ENCODE results near the gene SLC25A47. TPM values are rescaled to one million over a fixed set of nuclear protein-coding genes. Genes with fewer than 3 reads are reported as not detected.
A peak's percentile ranks its signal among the peaks of the same experiment; 100 is the strongest.

The SLC25A47 gene
- not detected for total RNA-seq
- polyA plus RNA-seq, result not detected

GRCh38 chr14:100323121-100323941 lies at the start of gene SLC25A47:
Gene SLC25A47 (plus strand): TSS chr14:100323339. CDS start chr14:100323415, 76 bp downstream.
- Histone ChIP-seq H3K27me3 (ENCODE audit: insufficient read depth, low read length) (no peaks in the 10 kb centered on the region), H3K9me3 (ENCODE audit: control insufficient read depth in 1 of 2, low read length in 2 of 2) (no peaks in the 10 kb centered on the region), H3K4me1 (ENCODE audit: insufficient read depth, low read length) (peaks cover 3% of the 10 kb centered on the region), H3K27ac (ENCODE audit: low read depth, low read length) (no peak within 1 kb of the TSS), H3K36me3 (ENCODE audit: insufficient read depth, low read length) (no peaks in the 10 kb centered on the region), H3K4me3 (ENCODE audit: low read length in 2 of 2) (no peak within 1 kb of the TSS)
- Mint-ChIP-seq H3K36me3 (no peaks in the 10 kb centered on the region), H3K4me1 (peaks cover 0 to 5% (median 0%) of the 10 kb centered on the region in 4 donors), H3K27me3 (no peaks in the 10 kb centered on the region), H3K27ac (peak within 1 kb of the TSS in 1 of 7 donors; percentile 37), H3K9me3 (no peaks in the 10 kb centered on the region), H3K4me3 (no peak within 1 kb of the TSS)
- ChIA-PET POLR2A (ENCODE audit: partially characterized antibody) (no interaction called here), CTCF (ENCODE audit: partially characterized antibody) (no interaction called here)
- DNase-seq, result no peak
- intact Hi-C loops (cut with micrococcal nuclease), result no loop called here

- Mint-ChIP-seq H3K27ac (peak overlapping the region in 5 of 7 donors; percentile 1 to 77 (median 25)), H3K36me3 (peaks cover 0 to 40% of the 10 kb centered on the region in 2 donors), H3K4me3 (peak overlapping the region in 4 of 8 donors; percentile 12 to 61 (median 36)), H3K4me1 (peaks cover 40 to 69% (median 54%) of the 10 kb centered on the region in 4 donors), H3K9me3 (peaks cover 0 to 2% (median 0%) of the 10 kb centered on the region in 8 donors), H3K27me3 (no peaks in the 10 kb centered on the region)
- Histone ChIP-seq H3K36me3 (ENCODE audit: insufficient read depth, low read length) (peaks cover 26% of the 10 kb centered on the region), H3K27me3 (ENCODE audit: insufficient read depth, low read length) (no peaks in the 10 kb centered on the region), H3K9me3 (ENCODE audit: control insufficient read depth in 1 of 2, low read length in 2 of 2) (no peaks in the 10 kb centered on the region), H3K27ac (ENCODE audit: low read depth, low read length) (no peak overlapping the region), H3K4me3 (ENCODE audit: low read length in 2 of 2) (no peak overlapping the region), H3K4me1 (ENCODE audit: insufficient read depth, low read length) (peaks cover 42% of the 10 kb centered on the region)
- intact Hi-C loops (cut with micrococcal nuclease), result no loop called here
- DNase-seq, result no peak
- ChIA-PET POLR2A (ENCODE audit: partially characterized antibody) (interaction anchor here (0.6 kb wide), 1 partner anchor 21 kb away, joined by 5 read pairs; no protein-coding TSS in a partner anchor), CTCF (ENCODE audit: partially characterized antibody) (interaction anchor here (0.6 to 5.6 kb wide), 2 partner anchors 10 to 32 kb away, joined by 4 to 38 read pairs; no protein-coding TSS in a partner anchor)
Observed at GRCh38 chr14:100274250-100274649, 48.9 kb upstream of the SLC25A47 start.

- Histone ChIP-seq H3K9me3 (ENCODE audit: control insufficient read depth in 1 of 2, low read length in 2 of 2) (no peaks in the 10 kb centered on the region), H3K27ac (ENCODE audit: low read depth, low read length) (peak overlapping the region; percentile 5), H3K4me1 (ENCODE audit: insufficient read depth, low read length) (peaks cover 39% of the 10 kb centered on the region), H3K36me3 (ENCODE audit: insufficient read depth, low read length) (peaks cover 26% of the 10 kb centered on the region), H3K4me3 (ENCODE audit: low read length in 2 of 2) (no peak overlapping the region), H3K27me3 (ENCODE audit: insufficient read depth, low read length) (no peaks in the 10 kb centered on the region)
- Mint-ChIP-seq H3K27me3 (no peaks in the 10 kb centered on the region), H3K4me1 (peaks cover 41 to 72% (median 56%) of the 10 kb centered on the region in 4 donors), H3K36me3 (peaks cover 0 to 39% of the 10 kb centered on the region in 2 donors), H3K9me3 (peaks cover 0 to 2% (median 0%) of the 10 kb centered on the region in 8 donors), H3K27ac (peak overlapping the region; percentile 17 to 84 (median 66)), H3K4me3 (peak overlapping the region in 5 of 8 donors; percentile 1 to 40 (median 17))
- intact Hi-C loops (cut with micrococcal nuclease), result no loop called here
- no peak for DNase-seq
- ChIA-PET POLR2A (ENCODE audit: partially characterized antibody) (no interaction called here), CTCF (ENCODE audit: partially characterized antibody) (interaction anchor here (5.6 kb wide), 1 partner anchor 10 kb away, joined by 38 read pairs; no protein-coding TSS in a partner anchor)
Observed at GRCh38 chr14:100275214-100275613, 47.9 kb upstream of the SLC25A47 start.

- H3K4me1 Mint-ChIP-seq, result peaks cover 35 to 64% (median 43%) of the 10 kb centered on the region in 4 donors
- Histone ChIP-seq H3K36me3 (ENCODE audit: insufficient read depth, low read length) (peaks cover 29% of the 10 kb centered on the region), H3K27me3 (ENCODE audit: insufficient read depth, low read length) (no peaks in the 10 kb centered on the region), H3K27ac (ENCODE audit: low read depth, low read length) (no peak overlapping the region), H3K4me3 (ENCODE audit: low read length in 2 of 2) (no peak overlapping the region), H3K9me3 (ENCODE audit: control insufficient read depth in 1 of 2, low read length in 2 of 2) (no peaks in the 10 kb centered on the region), H3K4me1 (ENCODE audit: insufficient read depth, low read length) (peaks cover 26% of the 10 kb centered on the region)
- H3K27me3 Mint-ChIP-seq, result no peaks in the 10 kb centered on the region
- H3K9me3 Mint-ChIP-seq, result peaks cover 0 to 2% (median 0%) of the 10 kb centered on the region in 8 donors
- peak overlapping the region in 5 of 7 donors; percentile 37 to 65 (median 62) for H3K27ac Mint-ChIP-seq
- H3K4me3 Mint-ChIP-seq, result no peak overlapping the region
- CTCF ChIA-PET (ENCODE audit: partially characterized antibody), result interaction anchor here (0.6 to 1.5 kb wide), 4 partner anchors 9 to 86 kb away, joined by 3 to 4 read pairs (median 3); no protein-coding TSS in a partner anchor
- H3K36me3 Mint-ChIP-seq, result peaks cover 0 to 49% of the 10 kb centered on the region in 2 donors
- POLR2A ChIA-PET (ENCODE audit: partially characterized antibody), result interaction anchor here (0.9 to 1.0 kb wide), 2 partner anchors 17 to 56 kb away, joined by 3 to 4 read pairs; no protein-coding TSS in a partner anchor
- DNase-seq, result no peak
- intact Hi-C loops (cut with micrococcal nuclease), result no loop called here
Observed at GRCh38 chr14:100278702-100279101, 44.4 kb upstream of the SLC25A47 start.

- Mint-ChIP-seq H3K4me1 (peaks cover 34 to 61% (median 41%) of the 10 kb centered on the region in 4 donors), H3K27me3 (no peaks in the 10 kb centered on the region), H3K27ac (peak overlapping the region in 4 of 7 donors; percentile 59 to 65 (median 63)), H3K4me3 (no peak overlapping the region), H3K36me3 (peaks cover 0 to 48% of the 10 kb centered on the region in 2 donors), H3K9me3 (peaks cover 0 to 2% (median 0%) of the 10 kb centered on the region in 8 donors)
- peaks cover 21% of the 10 kb centered on the region for H3K4me1 ChIP-seq (ENCODE audit: insufficient read depth, low read length)
- H3K27ac ChIP-seq (ENCODE audit: low read depth, low read length), result no peak overlapping the region
- CTCF ChIA-PET (ENCODE audit: partially characterized antibody), result interaction anchor here (0.6 to 1.5 kb wide), 4 partner anchors 8 to 86 kb away, joined by 3 to 4 read pairs (median 3); no protein-coding TSS in a partner anchor
- H3K4me3 ChIP-seq (ENCODE audit: low read length in 2 of 2), result no peak overlapping the region
- H3K9me3 ChIP-seq (ENCODE audit: control insufficient read depth in 1 of 2, low read length in 2 of 2), result no peaks in the 10 kb centered on the region
- DNase-seq, result no peak
- POLR2A ChIA-PET (ENCODE audit: partially characterized antibody), result no interaction called here
- peaks cover 28% of the 10 kb centered on the region for H3K36me3 ChIP-seq (ENCODE audit: insufficient read depth, low read length)
- intact Hi-C loops (cut with micrococcal nuclease), result no loop called here
- H3K27me3 ChIP-seq (ENCODE audit: insufficient read depth, low read length), result no peaks in the 10 kb centered on the region
Observed at GRCh38 chr14:100279133-100279532, 44.0 kb upstream of the SLC25A47 start.

- H3K36me3 ChIP-seq (ENCODE audit: insufficient read depth, low read length), result peaks cover 24% of the 10 kb centered on the region
- Mint-ChIP-seq H3K36me3 (peaks cover 0 to 46% of the 10 kb centered on the region in 2 donors), H3K9me3 (peaks cover 0 to 2% (median 0%) of the 10 kb centered on the region in 8 donors), H3K4me1 (peaks cover 30 to 60% (median 37%) of the 10 kb centered on the region in 4 donors), H3K27ac (peak overlapping the region in 4 of 7 donors; percentile 47 to 64 (median 59)), H3K27me3 (no peaks in the 10 kb centered on the region), H3K4me3 (no peak overlapping the region)
- no peaks in the 10 kb centered on the region for H3K9me3 ChIP-seq (ENCODE audit: control insufficient read depth in 1 of 2, low read length in 2 of 2)
- H3K27me3 ChIP-seq (ENCODE audit: insufficient read depth, low read length), result no peaks in the 10 kb centered on the region
- no peak overlapping the region for H3K4me3 ChIP-seq (ENCODE audit: low read length in 2 of 2)
- no peak overlapping the region for H3K27ac ChIP-seq (ENCODE audit: low read depth, low read length)
- no peak for DNase-seq
- peaks cover 19% of the 10 kb centered on the region for H3K4me1 ChIP-seq (ENCODE audit: insufficient read depth, low read length)
- CTCF ChIA-PET (ENCODE audit: partially characterized antibody), result interaction anchor here (1.1 to 1.5 kb wide), 2 partner anchors 8 to 87 kb away, joined by 3 to 4 read pairs; no protein-coding TSS in a partner anchor
- POLR2A ChIA-PET (ENCODE audit: partially characterized antibody), result no interaction called here
- intact Hi-C loops (cut with micrococcal nuclease), result no loop called here
Observed at GRCh38 chr14:100279563-100279962, 43.6 kb upstream of the SLC25A47 start.
